Prostate gland (tissue), 2 donors: ENCODE data around the gene ATF7IP2.
"Not testable (repeated sequence)": the region's sequence is repeated elsewhere in the genome, so short reads cannot be mapped to it uniquely, and the experiment has no call there.

ENCODE experiments used
- POLR2A ChIP-seq: fragments of 450-650 bp; IDR thresholded peaks from one replicate; pipeline ENCODE4 v1.6.1; 2016; ENCODE audit warnings: antibody characterized with exemption, mild to moderate bottlenecking
- POLR2AphosphoS5 ChIP-seq: sonication (generic); formaldehyde crosslinking; IDR thresholded peaks from one replicate; pipeline ENCODE4 v1.6.1; 2017; ENCODE audit warnings: antibody characterized with exemption
- TF ChIP-seq, protein P1 (sequence below), 4 experiments: fragments of 200-600 bp in 2 of 4; fragments of 450-650 bp in 2 of 4; sonication (generic) in 2 of 4; IDR thresholded peaks; 1 replicate in 3 of 4; 2 replicates in 1 of 4; pipeline ENCODE4 v1.5.1; 2016 to 2019; ENCODE audit warnings: antibody characterized with exemption in 4 of 4, mild to moderate bottlenecking in 2 of 4, moderate library complexity in 2 of 4

- TF ChIP-seq, protein P1, sequence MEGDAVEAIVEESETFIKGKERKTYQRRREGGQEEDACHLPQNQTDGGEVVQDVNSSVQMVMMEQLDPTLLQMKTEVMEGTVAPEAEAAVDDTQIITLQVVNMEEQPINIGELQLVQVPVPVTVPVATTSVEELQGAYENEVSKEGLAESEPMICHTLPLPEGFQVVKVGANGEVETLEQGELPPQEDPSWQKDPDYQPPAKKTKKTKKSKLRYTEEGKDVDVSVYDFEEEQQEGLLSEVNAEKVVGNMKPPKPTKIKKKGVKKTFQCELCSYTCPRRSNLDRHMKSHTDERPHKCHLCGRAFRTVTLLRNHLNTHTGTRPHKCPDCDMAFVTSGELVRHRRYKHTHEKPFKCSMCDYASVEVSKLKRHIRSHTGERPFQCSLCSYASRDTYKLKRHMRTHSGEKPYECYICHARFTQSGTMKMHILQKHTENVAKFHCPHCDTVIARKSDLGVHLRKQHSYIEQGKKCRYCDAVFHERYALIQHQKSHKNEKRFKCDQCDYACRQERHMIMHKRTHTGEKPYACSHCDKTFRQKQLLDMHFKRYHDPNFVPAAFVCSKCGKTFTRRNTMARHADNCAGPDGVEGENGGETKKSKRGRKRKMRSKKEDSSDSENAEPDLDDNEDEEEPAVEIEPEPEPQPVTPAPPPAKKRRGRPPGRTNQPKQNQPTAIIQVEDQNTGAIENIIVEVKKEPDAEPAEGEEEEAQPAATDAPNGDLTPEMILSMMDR (IDR thresholded peaks at IDR 0.05): not testable (repeated sequence)
- TF ChIP-seq POLR2A, POLR2AphosphoS5: not testable (repeated sequence)
Measured at GRCh38 chr16:10476636-10477035, 90.8 kb downstream of the ATF7IP2 start.
